Epidermal melanocyte (primary cell): Measurements from ENCODE around the gene LEPROT.
A peak's percentile ranks its signal among the peaks of the same experiment; 100 is the strongest.
"Not testable (repeated sequence)": the region's sequence is repeated elsewhere in the genome, so short reads cannot be mapped to it uniquely, and the experiment has no call there.

Source experiments
- DNase-seq: peaks from one replicate; pipeline ENCODE4 v3.0.0; 2011; ENCODE audit warnings: low spot score; ENCODE audit not compliant: insufficient read length

The LEPROT gene, protein sequence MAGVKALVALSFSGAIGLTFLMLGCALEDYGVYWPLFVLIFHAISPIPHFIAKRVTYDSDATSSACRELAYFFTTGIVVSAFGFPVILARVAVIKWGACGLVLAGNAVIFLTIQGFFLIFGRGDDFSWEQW

DNA sequence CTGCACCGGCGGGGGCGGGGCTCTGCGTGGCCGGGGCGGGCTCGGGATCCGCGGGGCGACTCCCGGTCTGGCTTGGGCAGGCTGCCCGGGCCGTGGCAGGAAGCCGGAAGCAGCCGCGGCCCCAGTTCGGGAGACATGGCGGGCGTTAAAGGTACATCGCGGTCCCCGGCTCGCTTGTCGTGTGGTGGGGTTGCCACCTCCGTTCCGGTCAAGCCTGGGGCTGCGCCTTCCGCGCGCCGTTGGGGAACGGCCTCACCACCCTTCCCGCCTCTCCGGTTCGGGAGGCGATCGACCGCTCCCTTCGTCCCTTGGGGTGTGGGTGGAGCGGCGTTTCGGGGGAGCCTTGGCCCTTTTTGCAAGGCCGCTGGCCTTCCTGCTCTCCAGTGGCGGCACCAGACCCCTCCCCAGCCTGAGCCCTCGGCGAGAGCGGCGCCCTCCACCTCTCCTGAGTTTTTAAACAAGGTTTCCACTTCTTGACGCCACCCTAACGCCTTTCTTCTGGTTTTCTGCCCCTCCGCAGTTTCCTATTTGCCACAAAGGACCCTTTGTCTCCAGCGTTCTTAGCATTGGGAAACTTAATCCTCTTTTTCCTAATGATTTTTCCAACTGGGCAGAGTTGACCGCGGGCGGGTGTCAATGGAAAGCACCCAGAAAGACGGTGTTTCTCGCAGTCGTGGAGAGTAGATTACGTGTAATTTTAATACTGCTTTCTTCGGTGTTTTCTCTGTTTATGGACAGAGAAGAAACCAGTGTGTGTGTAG, at the start of gene LEPROT, which contains the start of gene LEPR:
Gene LEPROT (plus strand): TSS at position 79 of the 761 bp plus-strand sequence. CDS start 57 bp downstream, at position 136.
Gene LEPR (plus strand): TSS at position 79 of the 761 bp plus-strand sequence. CDS start 144,898 bp downstream, outside the sequence.
- peak; percentile 77 for DNase-seq

DNA sequence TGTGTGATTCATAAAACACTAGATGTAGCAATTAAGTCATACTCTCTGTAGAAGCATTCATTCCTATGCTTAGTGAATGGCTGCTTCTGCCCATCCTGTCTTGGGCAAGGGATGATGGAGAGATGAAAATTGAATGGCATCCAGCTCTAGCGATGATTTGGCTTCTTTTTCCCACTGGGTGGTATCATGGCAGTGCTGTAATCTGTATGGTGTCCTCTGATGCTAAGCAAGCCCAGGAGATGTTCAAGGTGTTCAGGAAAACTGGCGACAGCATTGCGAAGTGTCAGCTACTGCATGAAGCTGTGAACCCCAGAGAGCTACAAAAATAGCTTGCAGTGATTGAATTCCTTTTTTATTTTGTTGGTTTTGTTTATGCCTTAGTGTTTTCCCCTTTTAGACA, 48.9 kb upstream of the LEPROT start:
- DNase-seq: no peak

DNA sequence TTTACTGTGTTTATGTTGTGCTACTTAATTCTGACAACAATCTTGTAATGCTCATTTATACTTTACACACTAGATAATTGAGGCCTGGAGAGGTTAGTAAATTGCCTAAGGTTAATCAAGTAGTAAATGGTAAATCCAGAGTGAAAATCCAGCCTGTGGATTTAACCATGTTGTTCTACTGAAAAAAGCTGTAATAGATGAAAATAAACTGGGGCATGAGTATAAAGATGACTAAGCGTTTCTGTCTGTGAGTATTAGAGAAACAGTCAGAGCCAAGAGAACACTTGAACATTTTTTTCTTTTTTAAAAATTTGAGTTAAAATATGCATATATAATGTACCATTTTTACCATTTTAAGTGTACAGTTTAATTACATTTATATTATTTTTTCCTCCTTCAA, 47.9 kb upstream of the LEPROT start:
- DNase-seq: no peak

DNA sequence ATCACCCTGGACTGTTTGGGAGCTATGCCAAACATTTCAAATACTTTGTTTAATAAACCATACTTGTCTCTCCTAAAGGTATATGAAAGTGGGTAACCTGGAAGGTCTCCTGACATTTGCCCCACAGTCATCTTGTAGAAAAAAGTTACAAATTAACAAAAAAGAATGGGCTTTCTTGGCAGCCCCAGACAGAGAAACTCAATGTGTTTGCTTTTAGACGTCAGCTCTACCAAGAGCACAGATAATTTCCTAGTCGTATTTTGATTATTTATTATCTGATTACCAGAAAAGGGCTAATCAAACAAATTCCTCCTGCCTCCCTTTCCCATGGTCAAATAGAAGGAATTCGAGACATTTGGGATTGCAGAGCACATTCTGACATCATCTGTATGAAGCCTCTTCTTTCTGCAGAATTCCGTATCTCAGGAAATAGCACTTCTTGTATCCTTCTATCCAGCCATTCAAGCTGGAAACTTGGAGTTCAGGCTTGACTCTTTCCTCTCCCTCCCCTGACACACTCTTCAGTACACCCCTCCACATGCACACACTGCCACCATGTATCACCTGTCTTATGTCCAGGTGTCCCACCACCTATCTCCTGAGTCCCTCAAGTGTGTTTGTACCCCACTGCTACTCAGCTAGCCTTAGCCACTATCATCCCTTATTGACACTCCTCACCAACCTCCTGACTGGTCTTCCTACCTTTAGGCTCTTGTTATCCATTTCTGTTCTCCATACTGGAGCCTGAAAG, 42.8 kb upstream of the LEPROT start:
- DNase-seq: no peak

DNA sequence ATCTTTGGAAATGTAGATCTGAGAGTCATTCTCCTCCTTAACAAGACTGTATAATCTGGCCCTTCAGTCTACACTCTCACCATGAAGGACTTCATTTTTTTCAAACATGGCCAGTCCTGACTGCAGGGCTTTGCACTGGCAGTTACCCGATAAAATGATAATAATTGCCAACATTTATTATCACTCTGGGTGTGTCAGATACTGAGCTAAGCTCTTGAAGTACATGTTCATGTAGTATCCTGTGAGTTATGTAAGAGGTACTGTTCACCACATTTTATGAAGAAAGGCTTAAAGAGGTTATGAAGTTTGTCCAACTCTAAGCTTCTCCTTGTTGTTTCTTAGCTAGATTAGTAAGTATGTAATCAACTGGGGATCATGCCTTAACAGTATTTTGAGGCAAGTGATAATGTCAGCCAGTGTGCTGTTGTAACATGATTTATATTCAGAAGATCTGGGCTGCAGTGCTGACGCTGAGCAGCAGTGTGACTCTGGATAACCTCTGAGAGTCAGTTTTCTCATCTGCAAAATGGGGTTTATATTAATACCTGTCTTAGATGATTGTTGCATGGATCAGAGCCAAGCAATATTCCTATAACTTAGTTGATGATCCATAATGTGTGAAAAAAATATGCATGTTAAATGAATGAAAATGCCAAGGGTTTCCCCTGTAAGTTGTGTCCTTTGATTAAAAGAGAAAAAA, 42.1 kb upstream of the LEPROT start:
- no peak for DNase-seq

DNA sequence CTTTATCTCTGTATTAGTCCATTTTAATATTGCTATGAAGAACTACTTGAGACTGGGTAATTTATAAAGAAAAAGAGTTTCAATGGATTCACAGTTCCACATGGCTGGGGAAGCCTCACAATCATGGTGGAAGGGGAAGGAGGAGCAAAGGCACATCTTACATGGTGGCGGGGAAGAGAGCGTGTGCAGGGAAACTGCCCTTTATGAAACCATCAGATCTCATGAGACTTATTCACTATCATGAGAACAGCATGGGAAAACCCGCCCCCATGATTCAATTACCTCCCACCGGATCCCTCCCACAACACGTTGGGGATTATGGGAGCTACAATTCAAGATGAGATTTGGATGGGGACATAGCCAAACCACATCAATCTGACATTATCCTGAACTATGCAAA, 36.0 kb upstream of the LEPROT start:
- not testable (repeated sequence) for DNase-seq

DNA sequence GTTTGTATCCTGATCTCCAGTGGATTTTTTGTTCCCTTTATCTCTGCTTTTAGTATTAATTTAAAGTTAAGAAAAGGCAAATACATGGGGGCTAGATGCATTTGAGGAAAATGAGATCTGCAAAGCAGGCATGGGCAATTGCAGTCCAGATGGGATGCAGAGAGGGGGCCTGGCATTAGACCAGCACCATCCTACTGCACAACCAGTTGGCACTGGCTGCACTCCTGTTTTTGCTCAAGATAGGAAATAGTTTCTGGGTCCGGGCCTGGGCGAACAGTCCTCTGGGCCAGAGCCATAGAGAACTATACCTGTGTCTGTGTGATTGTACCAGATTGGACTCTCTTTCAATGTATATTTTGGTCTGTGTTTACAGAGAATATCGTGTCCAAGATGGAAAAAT, 34.0 kb upstream of the LEPROT start:
- no peak for DNase-seq

DNA sequence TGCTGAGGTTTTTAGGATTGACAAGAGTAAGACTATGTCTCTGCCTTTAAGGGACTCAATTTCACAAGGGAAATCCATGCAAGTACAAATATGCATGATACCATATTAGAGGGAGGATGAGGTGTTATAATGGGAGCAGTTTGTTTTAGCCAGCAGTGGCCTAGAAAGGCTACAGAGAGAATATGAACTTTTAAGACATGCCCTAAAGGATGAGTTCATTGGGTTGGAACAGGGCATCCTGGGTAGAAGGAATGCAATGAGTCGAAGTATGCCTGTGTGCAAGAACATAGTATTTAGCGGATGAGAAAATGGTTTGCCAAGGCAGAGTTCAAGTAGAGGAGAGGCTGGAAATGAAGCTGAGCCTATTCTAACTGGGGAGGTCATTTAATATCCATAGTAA, 32.6 kb upstream of the LEPROT start:
- DNase-seq: no peak

DNA sequence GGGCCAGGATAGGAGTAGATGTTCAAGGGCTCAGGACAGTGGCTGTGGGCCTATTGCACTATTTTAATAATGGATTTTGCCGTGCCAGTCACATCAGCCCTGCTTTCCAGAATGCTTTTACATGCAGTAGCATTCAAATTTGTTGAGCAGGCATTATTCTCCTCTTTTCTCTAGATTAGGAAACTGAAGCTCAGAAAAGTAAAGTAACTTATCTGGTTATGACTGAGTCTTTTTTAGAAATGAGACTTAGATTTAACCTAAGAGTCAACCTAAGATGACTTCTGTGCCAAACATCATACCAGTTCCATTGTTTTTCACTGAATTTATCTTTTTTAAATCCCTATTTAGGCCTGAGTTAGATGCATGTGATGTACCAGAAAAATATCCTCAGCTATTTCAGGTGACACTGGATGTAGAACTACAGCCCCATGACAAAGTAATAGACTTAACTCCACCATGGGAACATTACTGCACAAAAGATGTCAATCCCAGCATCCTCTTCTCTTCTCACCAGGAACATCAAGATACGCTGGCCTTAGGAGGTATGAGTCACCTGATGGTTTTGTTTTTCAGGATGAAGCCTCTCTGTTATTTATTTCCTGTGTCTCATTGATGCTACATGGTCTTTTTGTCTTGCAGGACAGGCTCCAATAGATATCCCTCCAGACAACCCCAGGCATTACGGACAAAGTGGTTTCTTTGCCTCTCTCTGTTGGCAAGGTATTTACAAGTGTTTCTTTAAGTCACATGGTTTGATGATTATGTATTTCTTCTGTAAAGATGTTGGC, 31.4 kb upstream of the LEPROT start:
- DNase-seq: no peak

DNA sequence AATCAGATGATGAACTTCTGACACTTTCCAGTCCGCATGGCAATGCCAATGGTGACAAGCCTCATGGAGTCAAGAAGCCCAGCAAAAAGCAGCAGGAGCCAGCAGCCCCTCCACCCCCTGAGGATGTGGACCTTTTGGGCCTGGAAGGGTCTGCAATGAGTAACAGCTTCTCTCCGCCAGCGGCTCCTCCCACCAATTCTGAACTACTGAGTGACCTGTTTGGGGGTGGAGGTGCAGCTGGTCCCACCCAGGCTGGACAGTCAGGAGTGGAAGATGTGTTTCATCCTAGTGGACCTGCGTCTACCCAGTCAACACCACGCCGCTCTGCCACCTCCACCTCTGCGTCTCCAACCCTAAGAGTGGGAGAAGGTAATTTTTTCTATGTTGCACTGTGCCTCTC, 28.0 kb upstream of the LEPROT start:
- DNase-seq: no peak

DNA sequence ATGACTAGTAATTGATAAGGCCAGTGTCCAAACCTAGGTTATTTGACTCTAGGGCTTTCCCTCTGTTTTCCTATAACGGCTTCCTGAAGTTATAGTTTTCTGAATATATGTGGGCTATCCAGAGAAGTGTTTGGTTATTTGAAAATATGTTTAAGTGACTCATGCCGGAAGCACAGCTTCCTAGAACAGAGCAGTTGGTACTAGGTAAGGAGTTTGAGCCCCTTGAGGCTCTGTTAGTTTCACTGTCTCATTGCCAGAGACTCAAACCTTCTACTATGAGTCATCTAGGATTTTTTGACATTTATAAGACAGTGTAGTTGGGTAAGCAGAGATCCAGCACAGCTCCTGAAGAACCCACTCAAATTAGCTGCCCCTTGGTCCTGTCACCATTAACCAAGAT, 27.1 kb upstream of the LEPROT start:
- DNase-seq: no peak

DNA sequence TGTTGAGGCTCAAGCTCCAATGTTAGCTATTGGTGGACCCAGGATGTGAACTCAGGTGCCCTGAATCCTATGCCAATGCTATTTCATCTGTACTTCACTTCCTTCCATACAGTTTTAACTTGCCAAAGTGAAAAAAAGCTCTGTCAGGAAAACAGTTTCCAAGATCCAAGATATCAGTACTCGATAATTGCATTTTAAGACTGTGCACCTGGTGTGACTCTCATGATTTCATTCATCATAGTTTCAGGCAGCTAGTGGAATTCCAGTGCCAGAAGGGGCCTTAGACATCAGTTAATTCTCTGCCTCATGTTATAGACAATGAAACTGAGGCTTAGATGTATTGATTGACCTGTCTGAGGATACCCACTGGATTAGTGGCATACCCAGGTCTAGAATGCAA, 26.5 kb upstream of the LEPROT start:
- DNase-seq: no peak

DNA sequence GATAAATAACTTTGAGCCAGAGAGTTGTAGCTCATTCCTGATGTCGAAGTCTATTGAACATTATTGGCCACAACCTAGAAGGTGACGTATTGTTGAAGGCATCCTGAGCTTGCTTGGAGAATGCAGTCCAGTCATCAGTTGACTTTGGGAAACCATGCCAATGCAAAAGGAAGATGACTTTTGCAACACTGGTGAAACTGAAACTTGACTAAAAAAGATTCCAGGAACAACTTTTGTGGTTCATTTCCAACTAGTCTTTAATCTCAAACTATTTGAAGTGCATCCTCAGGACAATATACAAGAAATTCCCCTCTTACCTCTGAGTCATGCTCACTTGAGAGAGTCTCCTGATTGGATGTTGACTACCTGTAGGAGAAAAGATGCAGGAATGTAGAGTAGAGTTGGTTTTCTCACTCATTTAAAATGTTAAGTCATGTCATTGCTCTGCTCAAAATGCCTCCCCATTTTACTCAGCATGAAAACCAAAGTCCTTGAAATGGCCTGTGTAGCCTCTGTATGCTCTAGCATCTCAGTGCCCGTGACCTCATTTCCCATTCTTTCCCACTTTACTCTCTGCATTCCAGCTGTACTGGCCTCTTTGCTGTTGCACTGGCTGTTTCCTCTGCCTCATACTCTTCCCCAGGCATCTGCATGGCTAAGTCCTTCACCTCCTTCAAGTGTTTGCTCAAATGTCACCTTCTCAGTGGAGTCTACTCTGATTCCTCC, 24.4 kb upstream of the LEPROT start:
- no peak for DNase-seq

DNA sequence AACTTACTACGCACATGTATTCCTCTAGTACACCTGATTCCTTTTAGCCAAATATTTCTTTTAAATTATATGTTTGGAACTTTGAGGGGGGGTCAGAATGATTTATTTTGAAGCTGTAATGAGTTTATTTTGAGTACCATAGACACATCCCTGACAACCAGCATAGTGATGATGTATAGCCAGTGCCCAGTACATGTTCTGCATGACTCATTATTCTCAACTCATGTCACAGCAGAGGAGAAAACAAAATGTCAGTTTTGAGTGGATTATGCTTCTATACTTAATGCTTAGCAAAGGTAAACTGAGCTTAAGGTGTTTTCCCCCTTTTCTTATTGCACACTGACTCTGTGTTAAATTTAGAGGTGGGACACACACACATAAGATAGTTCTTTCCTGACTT, 22.4 kb upstream of the LEPROT start:
- no peak for DNase-seq

DNA sequence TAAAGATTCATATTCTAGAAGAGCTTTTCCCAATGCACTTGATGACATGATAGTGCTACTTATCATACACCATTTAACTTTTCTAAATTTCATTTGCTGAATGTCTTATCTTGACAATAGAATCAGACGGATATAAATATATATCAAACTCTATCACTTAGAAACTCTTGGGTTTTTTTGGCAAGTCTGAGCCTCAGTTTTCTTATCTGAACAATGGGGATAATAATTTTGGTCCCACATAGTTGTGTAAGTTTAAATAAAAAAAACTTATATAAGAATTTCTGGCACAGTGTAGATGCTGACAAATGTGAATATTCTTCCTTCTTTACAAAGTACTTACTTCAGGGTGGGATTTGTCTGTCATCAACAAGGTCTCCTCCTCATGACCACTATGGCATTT, 21.5 kb upstream of the LEPROT start:
- DNase-seq: no peak

DNA sequence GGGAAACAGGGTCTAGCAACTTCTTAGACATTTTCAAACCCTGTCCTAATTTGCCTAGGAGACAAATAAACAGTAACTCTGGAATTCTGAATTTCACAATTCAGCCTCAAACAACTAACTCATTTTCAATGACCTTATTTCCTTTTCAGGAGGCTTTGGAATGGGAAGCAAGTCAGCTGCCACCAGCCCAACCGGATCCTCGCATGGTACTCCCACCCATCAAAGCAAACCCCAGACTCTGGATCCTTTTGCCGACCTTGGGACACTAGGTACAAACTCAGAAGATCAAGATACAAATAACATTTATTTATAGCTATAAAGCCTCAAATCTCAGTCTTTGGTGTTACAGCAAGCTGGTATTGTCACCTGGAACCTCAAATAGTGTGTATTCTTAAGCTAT, 18.9 kb upstream of the LEPROT start:
- no peak for DNase-seq

DNA sequence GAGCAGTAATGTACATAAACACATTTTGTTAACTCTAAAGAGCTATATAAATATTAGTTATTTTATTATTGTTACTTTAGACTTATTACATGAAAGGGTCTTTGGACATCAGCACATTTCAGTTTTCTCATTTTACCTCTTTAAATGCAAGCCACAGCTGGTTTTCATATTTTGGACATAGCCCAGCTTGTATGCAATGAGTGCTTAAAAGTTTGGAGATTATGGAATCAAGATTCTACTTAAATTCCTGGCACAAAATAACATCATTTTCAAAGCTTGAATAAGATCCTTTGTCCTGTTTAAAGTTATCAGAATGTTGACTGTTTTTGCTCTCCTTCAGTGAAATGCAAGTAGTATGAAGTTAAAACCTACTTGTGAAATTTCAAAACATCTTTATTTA, 15.5 kb upstream of the LEPROT start:
- no peak for DNase-seq

DNA sequence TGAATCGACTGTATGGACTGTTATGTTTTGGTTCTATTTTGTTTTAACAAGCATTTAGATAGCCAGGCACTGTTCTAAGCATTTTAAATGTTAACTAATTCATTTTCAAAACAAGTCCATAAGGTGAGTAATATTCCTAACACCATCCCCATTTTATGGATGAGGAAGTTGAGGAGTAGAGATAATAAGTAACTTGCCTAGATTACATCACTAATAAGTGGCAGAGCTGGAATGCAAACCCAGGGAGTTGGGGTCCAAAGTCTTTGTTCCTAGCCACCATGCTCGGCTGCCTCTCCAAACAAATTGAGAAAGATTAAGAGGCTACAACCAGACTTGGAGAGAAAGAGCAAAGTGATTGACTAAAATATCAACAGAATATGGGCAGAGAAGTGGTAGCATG, 12.6 kb upstream of the LEPROT start:
- no peak for DNase-seq

DNA sequence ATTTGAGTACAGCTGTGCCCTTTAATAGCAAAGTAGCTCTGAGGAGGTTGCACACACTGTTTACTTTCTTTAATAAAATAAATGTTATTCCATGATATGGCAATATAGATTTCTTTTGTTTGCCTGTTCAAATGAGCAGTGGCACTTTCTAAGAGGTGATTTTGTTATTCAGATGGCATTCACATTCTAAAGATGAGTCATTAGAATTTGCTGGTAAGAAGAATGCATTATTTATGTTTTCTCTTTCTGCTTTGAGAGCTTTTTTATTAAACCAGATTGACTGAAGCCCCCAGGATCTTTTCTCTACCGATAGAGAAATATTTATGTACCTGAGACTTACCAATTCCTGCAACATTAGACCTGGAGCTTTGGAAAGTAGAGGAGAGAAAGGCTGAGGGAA, 11.2 kb upstream of the LEPROT start:
- DNase-seq: no peak

DNA sequence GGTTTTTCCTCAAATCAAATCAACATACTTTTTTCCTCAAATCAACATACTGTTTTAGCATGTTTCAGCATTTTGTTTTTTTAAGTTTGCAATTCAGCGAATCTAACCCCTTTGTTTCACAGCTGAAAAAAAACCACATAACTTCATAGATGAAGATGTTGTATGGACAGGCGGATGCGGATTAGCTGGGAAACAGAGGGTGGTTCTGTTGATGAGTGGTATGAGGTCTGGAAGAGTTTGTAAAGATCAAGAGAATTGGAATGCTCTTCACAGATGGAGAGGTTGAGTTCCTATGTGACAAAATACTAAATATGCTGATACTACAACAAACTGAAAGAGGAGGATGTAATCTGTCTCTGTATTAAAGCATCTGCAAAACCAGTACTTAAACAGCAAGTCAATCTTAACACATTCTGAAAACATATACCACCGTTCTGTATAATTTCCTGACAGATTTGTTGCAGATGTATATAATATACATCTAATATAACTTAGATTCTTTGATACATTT, 10.6 kb upstream of the LEPROT start:
- no peak for DNase-seq
